Activated naive CD8-positive, alpha-beta T cell treated with anti-CD3 and anti-CD28 coated beads, Interleukin-2, amount 50 U/mL, for 16 hours (primary cell): ENCODE results near the gene ZNF785.
"Not testable (repeated sequence)": the region's sequence is repeated elsewhere in the genome, so short reads cannot be mapped to it uniquely, and the experiment has no call there.

Source experiments
- DNase-seq: peaks from one replicate; pipeline ENCODE4 v3.0.0-alpha.2; 2020; ENCODE audit warnings: low read depth, low spot score

Gene ZNF785

DNA sequence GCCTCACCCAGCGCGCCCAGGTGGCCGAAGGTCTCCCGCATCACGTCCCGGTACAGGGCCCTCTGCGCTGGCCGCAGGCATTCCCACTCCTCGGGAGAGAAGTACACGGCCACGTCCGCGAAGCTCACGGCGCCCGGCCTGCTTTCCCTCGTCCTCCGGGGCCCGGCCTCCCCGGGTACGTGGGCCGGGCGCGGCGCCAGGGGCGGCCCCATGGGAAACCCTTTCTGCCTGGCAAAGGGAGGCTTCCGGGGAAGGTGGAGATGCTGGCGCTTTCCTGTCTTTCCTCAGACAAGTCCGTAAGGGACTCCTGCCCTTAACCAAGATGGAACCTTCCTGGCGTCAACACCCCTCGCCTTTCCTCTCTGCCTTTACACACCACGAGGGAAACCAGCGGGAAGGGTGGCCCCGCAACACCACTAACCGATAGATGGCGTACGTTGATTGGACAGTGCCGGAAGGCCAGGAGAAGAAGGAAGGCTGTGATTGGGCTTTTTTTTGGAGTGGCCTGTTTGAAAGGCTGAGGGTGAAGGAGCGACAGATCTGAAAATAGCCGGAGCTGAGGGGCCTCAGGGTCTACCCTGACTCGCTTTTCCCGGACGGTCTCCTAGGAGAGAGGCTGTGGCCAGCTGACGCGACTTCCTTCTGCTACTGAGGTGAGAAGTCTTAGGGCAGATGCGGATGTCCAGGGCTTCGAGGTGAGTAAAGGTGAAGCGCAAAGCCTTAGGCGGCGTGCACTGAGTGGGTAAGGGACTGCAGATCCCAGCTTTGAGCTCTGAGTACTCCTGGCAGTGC is at the start of gene ZNF785:
Gene ZNF785, minus strand, starts transcription at position 298 of the 792 bp plus-strand sequence. Its CDS starts 86 bp downstream, at position 212.
- peak; percentile 78 for DNase-seq

DNA sequence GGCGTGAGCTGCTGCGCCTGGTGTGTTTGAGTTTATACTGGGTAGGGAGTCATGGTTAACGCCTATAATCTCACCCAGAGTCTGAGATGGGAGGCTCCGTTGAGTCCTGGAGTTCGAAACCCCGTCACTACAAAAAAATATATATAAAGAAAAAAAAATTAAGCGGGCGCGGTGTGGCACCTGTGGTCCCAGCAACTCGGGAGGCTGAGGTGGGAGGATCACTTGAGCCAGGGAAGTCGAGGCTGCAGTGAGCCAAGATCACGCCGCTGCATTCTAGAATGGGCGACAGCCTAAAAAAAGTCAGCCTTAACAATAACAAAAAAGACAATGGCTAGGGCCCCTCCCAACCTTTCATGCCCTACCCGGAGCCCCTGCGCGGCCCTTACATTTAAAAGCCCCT is 48.0 kb upstream of the ZNF785 start:
- no peak for DNase-seq

DNA sequence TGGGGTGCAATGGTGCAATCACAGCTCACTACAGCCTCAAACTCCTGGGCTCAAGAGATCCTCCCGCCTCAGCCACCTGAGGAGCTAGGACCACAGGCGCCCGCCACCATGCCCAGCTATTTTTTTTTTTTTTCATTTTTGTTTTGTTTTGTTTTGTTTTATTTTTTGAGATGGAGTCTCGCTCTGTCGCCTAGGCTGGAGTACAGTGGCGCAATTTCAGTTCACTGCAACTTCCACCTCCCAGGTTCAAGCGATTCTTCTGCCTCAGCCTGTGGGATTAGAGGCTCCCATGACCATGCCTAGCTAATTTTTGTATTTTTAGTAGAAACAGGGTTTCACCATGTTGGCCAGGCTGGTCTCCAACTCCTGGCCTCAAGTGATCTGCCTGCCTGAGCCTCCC is 47.0 kb upstream of the ZNF785 start:
- DNase-seq: not testable (repeated sequence)

DNA sequence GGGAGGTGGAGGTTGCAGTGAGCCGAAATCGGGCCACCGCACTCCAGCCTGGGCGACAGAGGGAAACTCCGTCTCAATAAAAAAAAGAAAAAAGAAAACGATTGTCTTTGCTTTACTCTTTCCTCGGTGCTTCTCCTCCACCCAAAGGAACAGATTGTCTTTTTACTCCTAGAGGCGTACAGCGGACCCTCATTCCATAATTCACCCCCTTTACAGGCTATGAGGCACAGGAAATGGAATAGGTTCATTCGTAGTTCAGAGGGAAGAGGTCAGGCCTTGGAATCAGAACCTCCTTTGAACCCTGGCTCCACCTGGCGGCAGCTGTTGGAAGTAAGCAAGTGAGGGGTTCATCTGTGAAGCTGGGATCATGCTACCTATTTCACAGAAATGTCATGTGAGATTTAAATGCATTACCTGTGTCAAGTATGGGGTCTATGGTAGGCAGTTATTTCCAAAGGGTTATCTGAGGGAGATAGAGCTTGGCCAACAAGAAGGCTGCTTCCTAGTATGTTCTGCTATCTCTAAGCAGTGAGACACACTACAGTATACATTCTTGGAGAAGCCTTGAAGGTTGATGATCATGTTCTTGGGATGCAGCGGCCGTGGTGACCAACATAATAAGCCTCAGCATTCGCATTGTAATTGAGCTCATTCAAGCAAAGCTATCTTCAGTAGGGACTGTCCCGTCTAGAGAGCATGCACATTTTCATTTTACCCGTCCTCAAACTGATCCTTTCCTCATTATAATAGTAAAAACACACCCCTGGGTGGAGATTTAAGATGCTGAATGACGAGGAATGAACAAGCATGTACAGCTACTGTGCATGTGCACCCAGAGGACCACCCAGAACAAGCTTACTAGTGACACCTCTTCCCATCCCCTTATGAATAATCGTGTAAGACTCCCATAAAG is 43.4 kb upstream of the ZNF785 start:
- DNase-seq: peak; percentile 74

DNA sequence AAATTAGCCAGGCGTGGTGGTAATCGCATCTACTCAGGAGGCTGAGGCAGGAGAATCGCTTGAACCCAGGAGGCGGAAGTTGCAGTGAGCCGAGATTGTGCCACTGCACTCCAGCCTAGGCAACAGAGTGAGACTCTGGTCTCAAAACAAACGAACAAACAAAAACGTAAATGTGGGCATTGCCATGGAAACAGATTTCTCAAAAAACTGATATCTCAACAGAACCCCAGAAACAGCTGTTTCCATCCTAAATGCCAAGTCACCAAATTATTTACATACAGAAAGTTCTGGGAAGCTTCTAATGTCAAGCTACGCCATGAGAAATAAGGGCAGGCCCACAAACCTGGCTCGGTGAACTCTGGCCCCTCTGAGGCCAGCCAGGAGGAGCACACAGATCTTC is 40.7 kb upstream of the ZNF785 start:
- DNase-seq: no peak

DNA sequence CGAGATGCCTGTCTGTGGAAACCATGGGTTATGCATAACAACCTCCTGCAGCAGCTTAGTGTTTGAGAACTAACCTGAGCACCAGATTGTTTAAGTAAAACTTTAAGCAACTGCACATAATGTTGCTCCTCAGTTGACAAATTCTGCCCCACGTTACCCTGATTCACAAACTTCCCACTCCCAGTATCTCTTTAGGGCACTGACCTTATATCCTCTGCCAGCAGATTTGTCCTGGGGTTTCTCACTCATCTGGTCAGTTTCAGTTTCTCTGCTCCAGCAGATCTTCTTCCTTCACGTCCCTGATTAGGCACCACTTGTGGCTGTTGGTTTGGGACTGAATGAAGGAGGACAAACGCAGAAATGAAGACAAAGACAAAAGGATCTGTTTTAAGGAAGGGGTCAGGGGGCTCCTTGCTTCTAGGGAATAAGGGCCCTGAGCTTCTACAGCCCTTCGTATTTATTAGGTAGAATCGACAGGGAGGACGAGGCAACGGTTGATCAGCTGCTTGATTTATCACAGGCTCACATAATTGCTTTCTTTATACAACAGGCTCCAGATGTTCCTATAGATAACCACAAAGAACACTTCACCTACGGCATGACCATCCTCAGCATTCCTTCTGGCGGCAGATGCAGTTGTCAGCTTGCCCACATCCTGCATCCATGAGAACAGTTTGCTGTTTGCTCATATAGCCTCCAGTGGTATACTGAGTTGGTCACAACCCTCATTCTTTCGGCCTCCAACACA is 38.2 kb upstream of the ZNF785 start:
- no peak for DNase-seq

DNA sequence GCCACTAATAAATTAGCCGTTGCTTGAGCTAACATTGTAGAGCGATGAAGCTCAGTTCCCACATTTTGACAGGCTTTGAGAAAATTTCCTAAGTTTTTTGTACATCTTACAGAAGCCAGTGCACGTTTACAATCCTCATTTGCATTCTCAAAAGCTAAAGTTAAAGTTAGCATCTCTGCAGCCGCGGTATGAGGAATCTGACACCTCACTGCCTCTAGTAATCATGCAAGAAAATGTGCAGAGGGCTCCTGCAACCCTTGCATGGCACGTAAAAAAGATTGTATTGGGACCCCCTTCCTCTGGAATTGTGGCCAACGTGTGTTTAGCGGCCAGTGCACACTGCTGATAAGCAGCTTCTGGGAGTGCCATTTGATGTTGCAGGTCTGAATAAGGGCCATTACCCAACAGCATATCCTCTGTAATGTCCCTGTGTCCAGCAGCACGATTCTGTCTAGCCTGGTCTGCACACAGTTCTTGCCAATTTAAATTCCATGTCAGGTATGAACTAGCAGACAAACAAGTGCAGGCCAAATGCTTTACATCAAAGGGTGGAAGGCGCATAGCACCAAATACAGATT is 37.0 kb upstream of the ZNF785 start:
- DNase-seq: no peak

DNA sequence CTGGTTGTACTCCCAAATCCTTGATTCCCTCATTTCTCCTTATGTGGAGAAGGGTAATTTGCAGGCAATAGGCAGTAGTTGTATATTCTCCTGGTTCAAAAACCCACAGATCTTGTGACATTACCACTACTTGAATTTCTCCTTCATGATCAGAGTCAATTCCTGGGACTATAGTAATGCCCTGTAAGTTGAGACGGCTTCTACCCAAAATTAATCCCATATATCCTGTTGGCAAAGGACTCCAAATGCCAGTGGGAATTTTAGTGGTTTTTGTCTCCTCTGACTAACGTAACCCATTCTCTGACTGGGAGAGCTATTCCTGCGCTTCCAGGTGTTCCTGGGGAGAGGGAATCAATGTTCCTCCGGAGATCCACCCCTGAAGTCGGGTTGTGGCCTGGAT is 36.3 kb upstream of the ZNF785 start:
- DNase-seq: no peak

DNA sequence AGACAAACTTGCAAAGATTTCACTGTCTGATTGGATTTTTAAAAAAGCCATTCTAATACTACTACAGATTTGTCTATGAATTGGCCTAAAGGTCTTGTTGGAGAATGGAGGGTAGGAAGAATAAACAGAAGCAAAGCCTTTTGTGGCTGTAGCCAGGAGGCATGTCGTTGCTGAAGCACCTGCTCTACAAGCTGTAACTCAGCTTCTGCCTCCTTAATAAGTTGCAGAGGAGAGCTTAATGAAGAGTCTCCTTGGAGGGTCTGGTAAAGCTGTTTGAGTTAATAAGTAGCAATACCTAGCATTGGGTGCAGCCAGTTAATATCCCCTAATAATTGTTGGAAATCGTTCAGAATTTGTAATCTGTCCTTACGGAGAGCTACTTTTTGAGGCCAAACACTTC is 34.7 kb upstream of the ZNF785 start:
- DNase-seq: no peak

DNA sequence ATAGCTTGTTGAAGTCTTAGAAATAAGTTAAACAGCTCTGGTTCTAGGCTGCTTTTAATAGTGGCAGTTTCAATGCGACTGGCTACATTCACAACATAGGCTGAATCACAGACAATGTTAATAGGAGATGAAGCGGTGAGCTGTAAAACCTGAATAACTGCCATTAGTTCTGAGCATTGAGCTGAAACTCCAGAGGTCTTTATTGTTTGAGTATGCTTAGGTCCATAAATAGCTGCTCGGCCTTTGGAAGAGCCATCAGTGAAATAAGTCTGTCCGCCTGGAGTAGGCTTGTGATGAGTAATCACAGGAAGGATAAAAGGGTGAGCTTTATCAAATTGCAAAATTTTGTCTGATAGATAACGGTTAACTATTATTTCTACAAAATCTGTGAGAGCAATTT is 34.1 kb upstream of the ZNF785 start:
- DNase-seq: no peak

DNA sequence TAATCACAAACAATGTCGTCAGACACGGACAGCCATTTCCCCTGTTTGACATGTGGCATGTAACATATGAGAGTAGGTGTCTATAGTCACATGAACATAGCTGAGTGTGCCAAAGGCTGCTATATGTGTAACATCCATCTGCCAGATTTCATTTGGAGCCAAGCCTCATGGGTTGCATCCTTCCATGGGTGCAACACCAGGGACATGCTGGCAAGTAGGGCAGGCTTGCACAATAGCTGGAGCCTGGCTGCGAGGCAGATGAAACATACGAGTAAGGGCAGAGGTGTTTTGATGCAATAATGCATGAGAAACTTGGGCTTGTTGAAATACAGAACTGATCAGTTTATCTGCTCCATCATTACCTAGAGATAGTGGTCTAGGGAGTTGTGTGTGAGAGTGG is 33.7 kb upstream of the ZNF785 start:
- no peak for DNase-seq

DNA sequence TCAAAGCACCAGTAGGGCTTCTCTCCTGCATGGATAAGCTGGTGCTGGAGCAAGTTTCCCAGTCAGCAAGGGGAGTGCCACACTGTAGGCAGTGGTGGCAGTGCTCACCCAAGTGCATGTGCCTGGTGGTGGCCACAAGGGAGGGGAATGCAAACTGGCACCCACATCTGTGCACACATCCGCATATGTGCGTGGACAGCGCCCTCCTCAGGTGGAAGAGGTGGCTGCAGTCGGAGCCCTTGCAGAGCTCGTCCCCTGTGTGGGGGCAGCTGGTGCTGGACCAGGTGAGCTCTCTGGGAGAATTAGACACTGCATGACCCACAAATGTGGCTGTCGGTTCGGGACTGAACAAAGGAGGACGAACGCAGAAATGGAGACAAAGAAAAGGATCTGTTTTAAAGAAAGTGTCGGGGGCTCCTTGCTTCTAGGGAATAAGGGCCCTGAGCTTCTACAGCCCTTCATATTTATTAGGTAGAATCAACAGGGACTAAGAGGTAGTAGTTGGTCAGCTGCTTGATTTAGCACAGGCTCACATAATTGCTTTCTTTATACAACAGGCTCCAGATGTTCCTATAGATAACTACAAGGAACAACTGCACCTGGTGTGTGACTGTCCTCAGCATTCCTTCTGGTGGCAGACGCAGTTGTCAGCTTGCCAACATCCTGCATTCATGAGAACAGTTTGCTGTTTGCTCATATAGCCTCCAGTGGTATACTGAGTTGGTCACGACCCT is 30.0 kb upstream of the ZNF785 start:
- no peak for DNase-seq

DNA sequence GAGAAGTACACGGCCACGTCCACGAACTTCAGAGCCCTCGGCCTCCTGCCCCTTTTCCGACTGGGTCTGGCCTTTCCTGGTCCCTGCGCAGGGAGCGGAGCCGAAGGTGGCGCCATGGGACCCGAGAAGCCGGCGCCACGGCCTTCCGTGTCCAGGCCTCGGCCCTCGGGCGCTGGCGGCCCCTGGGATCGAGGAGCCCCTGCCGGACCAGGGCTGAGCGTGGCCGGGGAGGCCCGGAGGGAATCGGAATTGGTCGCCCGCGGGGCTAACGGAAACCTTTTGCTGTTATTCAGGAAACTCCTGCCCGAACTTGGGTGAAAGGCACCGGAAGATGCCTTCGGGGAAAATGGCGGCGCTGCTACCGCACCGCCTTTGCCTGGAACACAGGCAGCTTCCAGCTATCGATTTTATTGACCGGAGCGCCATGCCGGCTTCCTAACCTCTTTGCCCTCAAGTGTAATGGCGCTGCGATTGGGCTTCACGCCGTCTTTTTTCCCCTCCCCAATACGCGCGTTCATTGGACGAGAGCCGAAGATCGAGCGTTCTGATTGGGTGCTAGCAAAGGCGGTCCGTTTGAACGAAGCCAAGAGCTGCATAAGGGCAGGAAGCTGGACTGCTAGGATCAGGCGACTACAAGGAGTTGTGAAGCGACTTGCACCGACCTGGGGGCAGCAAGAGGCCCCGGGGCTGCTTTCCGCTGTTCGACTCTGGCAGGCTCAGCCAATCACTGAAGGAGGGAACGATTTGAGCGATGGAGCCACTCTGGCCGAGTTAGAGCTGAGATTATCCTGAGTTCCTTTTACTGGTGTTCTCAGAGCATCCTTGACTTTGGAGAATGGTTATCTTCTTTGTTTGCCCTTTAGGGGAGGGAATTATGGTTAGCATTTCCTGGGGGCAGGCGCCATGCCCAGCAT is 24.7 kb upstream of the ZNF785 start, which contains the start of gene ZNF689:
Gene ZNF689, minus strand, starts transcription at position 464 of the 914 bp plus-strand sequence. Its CDS starts 348 bp downstream, at position 116.
- peak; percentile 85 for DNase-seq

DNA sequence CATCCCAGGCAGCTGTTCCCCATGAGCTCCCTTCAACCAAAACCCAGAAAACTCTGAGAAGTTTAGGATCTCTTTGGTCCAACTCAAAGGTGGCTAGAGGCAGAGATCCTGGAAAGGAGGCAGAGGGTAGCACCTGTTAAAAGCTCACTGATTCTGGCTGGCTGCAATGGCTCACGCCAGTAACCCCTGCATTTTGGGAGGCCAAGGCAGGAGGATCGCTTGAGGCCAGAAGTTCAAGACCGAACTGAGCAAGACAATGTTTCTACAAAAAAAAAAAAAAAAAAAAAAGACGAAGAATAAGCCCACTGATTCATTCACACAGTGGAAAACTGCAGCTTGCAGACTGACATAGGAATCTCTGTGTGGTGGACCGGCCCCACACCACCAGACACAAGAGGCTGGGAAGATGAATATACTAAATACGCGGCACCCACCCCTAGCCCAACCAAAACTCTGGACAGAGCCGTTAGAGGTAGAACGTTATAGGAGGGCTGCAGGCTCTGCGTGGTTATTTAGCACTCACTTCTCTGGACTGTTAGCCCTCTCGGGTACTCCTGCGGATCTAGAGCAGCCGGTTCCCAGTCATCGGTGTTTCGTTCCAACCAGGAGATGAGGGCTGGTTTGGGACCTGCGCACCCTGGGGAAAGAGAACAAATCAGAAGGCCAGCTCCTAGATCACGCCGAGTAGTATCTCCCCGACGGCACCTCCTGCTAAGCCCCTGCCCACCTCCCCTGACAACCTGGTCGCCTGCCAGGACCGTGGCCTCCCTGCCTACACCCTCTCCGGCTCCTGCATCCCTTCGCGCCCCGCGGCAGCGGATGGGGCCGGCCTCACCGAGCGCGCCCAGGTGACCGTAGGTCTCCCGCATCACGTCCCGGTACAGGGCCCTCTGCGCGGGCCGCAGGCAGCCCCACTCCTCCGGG is 23.8 kb upstream of the ZNF785 start:
- no peak for DNase-seq

DNA sequence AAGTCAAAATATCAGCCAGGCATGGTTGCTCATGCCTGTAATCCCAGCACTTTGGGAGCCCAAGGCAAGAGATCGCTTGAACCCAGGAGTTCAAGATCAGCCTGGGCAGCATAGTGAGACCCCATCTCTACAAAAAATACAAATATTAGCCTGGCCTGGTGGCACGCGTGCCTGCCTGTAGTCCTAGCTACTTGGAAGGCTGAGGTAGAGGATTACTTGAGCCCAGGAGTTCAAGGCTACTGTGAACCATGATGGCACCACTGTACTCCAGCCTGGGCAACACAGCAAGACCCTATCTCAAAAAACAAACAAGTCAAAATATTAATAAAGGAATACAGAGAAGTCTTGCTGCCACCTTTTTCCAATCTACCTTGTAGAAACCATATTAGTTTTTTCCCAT is 20.5 kb upstream of the ZNF785 start:
- DNase-seq: no peak

DNA sequence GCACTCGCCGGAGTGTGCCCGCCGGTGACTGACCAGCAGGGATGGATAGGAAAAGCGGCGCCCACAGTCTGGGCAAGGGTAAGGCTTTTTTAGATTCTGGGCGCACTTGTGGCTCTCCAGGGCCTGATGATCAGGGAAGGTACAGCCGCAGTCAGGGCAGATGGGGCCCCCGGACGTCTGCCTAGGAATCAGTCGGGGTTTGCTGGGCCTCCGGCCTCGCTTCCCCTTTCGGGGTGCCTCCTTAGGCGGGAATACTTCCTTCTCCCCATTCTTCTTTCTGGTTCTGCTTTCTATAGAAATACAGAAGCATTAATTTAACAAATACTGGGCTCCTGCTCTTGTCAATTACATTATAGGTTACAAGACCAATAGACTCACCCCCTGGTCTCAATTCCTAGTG is 19.7 kb upstream of the ZNF785 start:
- DNase-seq: no peak

DNA sequence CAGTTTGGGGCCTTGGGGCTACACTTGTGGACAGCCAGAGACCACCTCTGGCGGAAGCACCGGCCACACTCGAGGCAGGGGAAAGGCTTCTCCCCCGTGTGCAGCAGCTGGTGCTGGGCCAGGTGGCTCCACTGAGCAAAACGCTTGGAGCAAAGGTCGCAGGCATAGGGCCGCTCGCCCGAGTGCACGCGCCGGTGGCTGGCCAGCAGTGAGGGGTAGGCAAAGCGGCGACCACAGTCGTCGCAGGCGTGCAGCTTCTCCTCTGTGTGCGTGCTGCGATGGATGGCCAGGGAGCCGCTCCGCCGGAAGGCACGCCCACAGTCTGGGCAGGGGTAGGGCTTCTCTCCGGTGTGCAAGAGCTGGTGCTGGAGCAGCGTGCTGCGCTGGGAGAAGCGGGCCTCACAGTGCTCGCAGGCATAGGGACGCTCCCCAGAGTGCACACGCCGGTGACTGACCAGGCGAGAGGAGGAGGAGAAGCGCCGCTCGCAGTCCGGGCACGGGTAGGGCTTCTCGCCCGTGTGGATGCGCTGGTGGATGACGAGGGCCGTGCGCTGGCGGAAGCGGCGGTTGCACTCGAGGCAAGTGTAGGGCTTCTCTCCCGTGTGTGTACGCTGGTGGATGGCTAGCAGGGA is 18.9 kb upstream of the ZNF785 start:
- DNase-seq: no peak

DNA sequence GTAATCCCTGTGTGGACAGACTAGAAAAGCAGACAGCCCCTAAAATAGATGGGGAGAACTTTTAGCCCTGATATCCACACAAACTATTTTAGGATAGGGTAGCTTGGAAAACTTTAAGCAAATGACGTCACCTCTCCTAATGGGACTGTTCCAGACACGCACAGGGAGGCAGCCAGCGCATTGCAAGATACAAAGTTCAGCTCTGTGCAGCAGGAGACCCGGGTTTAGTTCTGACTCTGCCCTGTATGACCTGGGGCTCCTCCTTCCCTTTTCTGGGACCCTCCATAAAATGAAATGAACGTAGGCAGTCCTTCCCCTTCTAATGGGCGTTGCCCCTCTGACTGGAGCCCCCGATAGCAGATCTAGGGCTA is 18.4 kb upstream of the ZNF785 start:
- no peak for DNase-seq
